ENCODE results near the gene FAM98C.

- TF ChIP-seq, protein P1, sequence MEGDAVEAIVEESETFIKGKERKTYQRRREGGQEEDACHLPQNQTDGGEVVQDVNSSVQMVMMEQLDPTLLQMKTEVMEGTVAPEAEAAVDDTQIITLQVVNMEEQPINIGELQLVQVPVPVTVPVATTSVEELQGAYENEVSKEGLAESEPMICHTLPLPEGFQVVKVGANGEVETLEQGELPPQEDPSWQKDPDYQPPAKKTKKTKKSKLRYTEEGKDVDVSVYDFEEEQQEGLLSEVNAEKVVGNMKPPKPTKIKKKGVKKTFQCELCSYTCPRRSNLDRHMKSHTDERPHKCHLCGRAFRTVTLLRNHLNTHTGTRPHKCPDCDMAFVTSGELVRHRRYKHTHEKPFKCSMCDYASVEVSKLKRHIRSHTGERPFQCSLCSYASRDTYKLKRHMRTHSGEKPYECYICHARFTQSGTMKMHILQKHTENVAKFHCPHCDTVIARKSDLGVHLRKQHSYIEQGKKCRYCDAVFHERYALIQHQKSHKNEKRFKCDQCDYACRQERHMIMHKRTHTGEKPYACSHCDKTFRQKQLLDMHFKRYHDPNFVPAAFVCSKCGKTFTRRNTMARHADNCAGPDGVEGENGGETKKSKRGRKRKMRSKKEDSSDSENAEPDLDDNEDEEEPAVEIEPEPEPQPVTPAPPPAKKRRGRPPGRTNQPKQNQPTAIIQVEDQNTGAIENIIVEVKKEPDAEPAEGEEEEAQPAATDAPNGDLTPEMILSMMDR (IDR thresholded peaks at IDR 0.05), result no peak
- no peak for TF ChIP-seq ZFX (IDR thresholded peaks at IDR 0.05; ENCODE audit: borderline replicate concordance)
Observed at GRCh38 chr19:38433268-38433733, 30.4 kb downstream of the FAM98C start, which contains the start of gene RYR1.

Data from 22Rv1 (cell line).